Measurements from ENCODE around the gene MKLN1.
"Not testable (repeated sequence)": the region's sequence is repeated elsewhere in the genome, so short reads cannot be mapped to it uniquely, and the experiment has no call there.

MKLN1 gene

DNA sequence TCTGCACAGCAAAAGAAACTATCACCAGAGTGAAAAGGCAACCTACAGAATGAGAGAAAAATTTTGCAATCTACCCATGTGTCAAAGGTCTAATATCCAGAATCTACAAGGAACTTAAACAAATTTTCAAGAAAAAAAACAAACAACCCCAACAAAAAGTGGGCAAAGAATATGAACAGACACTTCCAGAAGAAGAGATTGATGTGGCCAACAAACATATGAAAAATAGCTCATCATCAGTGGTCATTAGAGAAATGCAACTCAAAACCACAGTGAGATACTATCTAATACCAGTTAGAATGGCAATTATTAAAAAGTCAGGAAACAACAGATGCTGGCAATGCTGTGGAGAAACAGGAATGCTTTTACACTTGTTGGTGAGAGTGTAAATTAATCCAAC lies 7.1 kb upstream of the MKLN1 start:
- DNase-seq, result no peak

- DNase-seq, result peak; percentile 49
These were observed 6.0 kb upstream of the MKLN1 start for GRCh38 chr7:131321656-131322055.

- no peak for DNase-seq
These were observed 5.6 kb upstream of the MKLN1 start for GRCh38 chr7:131322061-131322460.

DNA sequence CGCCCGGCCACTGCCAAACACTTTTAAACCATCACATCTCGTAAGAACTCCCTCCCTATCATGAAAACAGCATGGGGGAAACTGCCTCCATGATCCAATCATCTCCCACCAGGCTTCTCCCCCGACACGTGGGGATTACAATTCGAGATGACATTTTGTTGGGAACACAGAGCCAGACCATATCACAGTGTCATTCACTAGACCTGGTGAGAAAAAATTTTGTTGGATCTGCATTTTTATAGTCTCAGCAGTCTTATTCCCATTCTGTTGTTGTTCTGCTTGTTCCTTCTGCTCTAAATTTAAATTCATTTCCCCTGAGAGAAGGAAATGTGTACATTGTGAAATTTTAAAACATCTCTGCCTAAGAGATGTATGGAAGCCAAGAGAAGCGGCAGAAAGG lies 4.8 kb upstream of the MKLN1 start:
- no peak for DNase-seq

DNA sequence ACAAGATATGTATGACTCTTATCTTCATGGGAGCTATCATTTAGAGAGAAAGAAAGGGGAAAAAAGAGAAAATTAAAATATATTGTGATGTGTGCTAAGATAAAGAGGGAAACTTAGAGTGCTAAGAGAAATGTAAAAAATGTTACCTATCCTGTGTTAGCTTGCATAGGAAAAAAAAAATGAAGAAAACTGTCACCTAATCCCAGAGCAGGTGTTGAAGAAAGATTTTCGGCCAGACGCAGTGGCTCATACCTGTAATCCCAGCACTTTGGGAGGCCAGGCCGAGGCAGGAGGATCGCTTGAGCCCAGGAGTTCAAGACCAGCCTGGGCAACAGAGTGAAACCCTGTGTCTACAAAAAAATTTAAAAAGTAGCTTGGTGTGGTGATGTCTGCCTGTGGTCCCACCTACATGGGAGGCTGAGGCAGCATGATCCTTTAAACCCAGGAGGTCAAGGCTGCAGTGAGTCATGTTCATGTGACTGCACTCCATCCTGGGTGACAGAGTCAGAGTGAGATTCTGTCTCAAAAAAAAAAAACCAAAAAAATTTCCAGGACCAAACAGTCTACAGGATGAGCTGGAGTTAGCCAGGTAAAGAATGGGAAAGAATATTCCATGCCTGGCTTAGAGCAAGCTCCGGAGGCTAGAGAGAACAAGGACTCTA lies 2.4 kb upstream of the MKLN1 start:
- DNase-seq, result no peak

DNA sequence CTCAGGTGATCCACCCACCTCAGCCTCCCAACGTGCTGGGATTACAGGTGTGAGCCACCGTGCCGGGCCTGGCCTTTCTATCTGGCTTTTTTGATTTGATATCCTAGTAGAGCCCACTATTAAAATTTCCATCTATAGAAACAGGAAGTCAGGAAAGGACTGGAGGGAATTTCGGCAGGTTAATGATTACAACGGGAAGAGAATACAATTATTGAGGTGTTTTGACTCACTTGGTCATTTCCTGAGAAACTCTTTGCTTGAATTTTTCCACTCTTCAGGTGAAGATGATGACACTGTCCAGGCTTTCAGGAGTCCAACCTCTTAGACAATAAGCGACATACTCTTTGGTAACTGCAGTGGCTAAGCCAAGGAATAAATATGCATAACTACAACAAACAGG lies 1.1 kb upstream of the MKLN1 start:
- DNase-seq, result no peak

DNA sequence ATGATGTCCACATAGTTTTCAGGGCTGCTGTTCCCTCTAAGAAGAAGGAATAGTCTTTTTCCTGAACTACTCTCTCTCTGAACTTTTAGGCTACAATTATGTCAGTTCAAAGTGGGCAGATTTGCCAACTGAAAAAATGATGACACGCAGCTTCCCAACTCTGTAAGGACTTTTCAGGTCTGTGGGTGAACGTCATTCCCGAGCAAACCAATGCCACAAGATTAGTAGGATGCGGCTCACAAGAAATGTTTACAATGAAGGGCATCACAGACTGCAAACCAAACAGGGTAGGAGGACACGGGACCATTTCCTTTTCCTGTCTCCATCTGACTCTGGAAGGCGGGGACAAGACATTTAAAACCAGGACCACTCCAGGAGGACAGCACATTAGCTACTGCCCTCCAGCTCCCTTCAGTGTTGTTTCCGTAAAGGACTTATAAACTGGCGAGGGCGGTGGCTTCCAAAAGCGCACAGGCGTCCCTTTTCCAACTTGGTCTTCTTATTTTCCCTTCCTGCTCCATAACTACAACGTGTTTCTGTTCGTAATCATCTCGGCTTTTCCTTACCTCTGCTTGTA lies 539 bp upstream of the MKLN1 start:
- DNase-seq, result peak; percentile 51

DNA sequence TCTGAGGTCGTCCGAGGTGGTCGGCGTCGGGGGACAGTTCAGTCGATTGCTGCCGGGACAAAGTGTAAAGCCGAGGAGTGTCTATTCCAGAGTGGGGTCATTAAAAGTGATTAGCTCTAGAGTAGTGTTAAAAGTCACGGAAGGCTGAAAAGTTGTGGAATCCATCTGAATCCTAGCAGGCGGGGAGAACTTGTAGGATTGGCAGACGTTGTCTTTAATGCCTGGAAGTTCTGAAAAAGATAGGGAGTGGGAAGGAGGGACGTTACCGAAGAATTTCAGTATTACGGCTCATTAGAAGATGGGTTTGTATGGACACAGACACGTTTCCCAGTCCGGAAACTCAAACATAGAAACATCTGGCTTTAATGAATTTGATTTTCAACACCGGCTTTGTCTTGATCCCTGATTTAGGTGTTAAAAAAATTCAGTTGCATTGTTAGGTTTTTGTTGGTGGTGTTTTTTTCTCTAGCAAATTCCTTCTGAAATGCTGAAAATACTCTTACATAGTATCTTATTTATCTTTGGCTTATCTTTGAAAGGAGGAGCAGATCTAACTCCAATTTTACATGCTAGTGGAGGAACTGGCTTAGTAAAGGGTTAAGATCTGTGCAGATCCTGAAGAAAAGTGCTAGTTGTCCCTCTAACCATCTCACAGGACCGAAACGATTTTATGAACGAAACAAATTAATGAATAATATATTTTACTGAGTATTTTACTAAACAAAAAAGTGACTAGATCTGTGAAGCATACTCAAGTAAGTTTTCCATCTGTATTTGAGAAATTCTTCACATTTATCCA lies 900 bp downstream of the MKLN1 start:
- peak; percentile 25 for DNase-seq

- no peak for DNase-seq
These were observed 1.5 kb downstream of the MKLN1 start for GRCh38 chr7:131329176-131329570.

GRCh38 chr7:131330299-131330698 lies 2.6 kb downstream of the MKLN1 start:
- DNase-seq, result no peak

- DNase-seq, result no peak
These were observed 4.1 kb downstream of the MKLN1 start for GRCh38 chr7:131331806-131332205.

- DNase-seq, result not testable (repeated sequence)
These were observed 5.1 kb downstream of the MKLN1 start for GRCh38 chr7:131332729-131333128.

DNA sequence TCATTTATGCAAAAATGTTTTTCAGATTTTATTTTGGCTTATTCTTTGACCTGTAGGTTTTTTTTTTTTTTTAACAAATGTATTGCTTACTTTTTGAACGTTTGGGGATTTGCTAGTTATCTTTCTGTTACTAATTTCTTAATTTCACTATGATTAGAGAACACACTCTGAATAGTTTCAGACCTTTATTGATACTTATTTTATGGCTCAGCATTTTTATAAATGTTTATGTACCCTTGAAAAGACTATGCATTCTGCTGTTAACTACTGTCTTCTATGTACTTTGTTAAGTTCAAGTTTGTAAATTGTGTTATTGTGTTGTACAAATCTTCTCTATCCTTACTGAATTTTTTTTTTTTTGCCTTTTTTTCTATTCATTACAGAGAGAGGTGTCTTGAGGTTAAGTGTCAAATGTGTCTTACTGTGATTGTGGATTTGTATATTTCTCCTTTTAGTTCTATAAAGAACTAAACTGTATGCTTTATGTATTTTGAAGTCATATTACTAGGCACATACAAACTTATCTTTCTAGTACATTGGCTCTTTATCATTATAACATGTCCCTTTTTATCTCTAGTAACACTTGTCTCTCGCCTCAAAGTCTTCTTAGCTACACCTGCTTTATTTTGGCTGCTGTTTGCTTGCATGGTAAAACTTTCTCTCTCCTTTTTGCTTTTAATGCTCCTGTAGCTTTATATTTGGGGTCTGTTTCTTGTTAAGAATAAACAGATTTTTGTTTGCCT lies 8.1 kb downstream of the MKLN1 start:
- no peak for DNase-seq

DNA sequence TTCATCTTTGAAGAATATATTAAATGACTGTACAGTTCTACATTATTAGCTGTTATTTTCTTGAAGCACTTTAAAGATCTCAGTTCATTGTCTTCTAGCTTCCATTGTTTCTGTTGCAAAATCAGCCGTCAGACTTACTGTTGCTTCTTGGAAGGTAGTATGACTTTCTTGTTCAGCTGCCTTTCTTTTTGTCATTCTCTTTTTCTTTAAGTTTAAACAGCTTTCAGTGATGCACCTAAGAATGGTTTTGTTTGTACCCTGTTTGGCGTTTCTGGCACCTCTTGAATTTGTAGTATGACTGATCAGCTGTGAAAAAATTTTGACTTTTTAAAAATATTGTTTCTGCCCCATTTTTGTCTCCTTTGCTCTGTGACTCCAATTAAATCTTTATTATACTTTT lies 9.3 kb downstream of the MKLN1 start:
- DNase-seq, result no peak

GRCh38 chr7:131338173-131338572 lies 10.5 kb downstream of the MKLN1 start:
- no peak for DNase-seq

DNA sequence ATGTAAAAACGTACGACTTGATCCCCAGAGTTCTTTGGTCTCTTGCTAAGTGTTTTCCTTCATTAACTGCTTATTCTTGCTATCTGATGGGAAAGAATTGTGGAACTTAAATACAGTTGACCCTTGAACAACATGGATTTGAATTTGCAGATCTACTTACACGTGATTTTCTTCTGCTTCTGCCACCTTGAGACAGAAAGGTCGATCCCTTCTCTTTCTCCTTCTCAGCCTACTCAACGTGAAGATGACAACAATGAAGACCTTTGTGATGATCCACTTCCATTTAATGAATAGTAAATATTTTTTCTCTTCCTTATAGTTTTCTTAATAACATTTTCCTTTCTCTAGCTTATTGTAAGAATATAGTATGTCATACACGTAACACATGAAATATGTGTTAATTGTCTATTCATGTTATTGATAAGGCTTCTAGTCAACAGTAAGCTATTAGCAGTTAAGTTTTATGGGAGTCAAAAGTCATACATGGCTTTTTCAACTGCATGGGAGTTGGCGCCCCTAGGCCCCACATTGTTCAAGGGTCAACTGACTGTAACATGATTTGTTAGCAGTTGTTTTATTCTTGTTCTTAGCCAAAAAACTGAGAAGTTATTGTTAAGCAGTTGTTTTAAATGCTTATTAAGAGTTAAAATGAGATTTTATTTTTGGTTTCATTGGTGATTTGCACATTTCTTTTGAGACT lies 11.2 kb downstream of the MKLN1 start:
- DNase-seq, result no peak

DNA sequence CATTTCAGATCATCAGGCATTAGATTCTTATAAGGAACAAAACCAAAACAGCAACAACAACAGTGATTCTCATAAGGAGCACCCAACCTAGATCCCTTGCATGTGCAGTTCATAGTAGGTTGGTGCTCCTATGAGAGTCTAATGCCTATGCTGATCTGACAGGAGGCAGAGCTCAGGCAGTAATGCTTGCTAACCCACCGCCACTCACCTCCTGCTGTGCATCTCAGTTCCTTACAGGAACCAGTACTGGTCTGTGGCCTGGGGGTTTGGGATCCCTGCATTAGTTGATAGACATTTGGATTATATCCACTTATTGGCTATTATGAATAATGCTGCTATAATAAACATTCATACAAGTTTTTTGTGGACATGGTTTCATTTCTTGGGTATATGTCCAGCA lies 14.0 kb downstream of the MKLN1 start:
- no peak for DNase-seq

GRCh38 chr7:131342864-131343442 lies 15.3 kb downstream of the MKLN1 start:
- peak; percentile 76 for DNase-seq

- DNase-seq, result no peak
These were observed 19.4 kb downstream of the MKLN1 start for GRCh38 chr7:131346885-131347592.

DNA sequence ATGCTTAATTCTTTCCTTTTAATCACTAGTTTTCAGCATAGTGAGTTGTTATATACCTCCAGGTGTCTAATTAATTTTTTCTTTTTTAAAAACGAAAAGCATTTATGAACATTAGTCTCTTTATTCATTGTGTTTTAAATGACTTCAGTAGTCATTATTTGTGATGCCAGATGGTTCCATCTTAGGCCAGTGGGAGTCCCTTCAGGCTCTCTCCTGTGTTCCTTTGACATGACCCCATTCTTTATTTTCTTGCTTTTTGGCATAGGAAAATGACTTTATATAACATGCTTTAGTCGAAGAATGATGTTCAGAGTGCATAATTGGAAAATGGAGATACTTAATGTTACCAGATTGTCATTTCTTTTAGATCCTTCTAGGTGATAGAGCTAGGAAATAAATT lies 24.4 kb downstream of the MKLN1 start:
- DNase-seq, result no peak

GRCh38 chr7:131354390-131354789 lies 26.7 kb downstream of the MKLN1 start:
- peak; percentile 66 for DNase-seq

Data from inflammatory macrophage treated with lipopolysaccharide for 4 hours (primary cell).